Measurements from ENCODE around the gene ARMH3. TPM values are rescaled to one million over a fixed set of nuclear protein-coding genes. Genes with fewer than 3 reads are reported as not detected.
A peak's percentile ranks its signal among the peaks of the same experiment; 100 is the strongest.

Gene ARMH3
- total RNA-seq, 1 experiment from 2014 or later: 9.7 TPM

- peak overlapping the region; percentile 77 for H3K27ac ChIP-seq (ENCODE audit: low read length)
- BruUV-seq (replicated peaks): TSS peak; percentile 80
- CTCF ChIA-PET: interaction anchor here (0.6 to 1.2 kb wide), 3 partner anchors 49 to 98 kb away, joined by 3 to 5 read pairs (median 3); no protein-coding TSS in a partner anchor
These were observed 116.8 kb downstream of the ARMH3 start for GRCh38 chr10:101939008-101939648.

GRCh38 chr10:101938305-101939007 is 117.5 kb downstream of the ARMH3 start:
- no peaks in the 10 kb centered on the region for H3K9me3 ChIP-seq (ENCODE audit: low read length)
- POLR2A ChIA-PET (ENCODE audit: unreplicated experiment): no interaction called here
- peak overlapping the region; percentile 44 for H3K4me2 ChIP-seq (ENCODE audit: low read length)
- TSS peak; percentile 54 for BruUV-seq (replicated peaks)
- H3K27ac ChIP-seq (ENCODE audit: low read length): peak overlapping the region; percentile 77
- H3K27me3 ChIP-seq (ENCODE audit: low read length): no peaks in the 10 kb centered on the region
- no peaks in the 10 kb centered on the region for H4K20me1 ChIP-seq (ENCODE audit: low read length)
- H3K9me2 ChIP-seq (replicated peaks; ENCODE audit: low read length): no peaks in the 10 kb centered on the region
- TF ChIP-seq EZH2phosphoT487 (IDR thresholded peaks at IDR 0.05; ENCODE audit: borderline replicate concordance, low read length): no peak
- no peak for TF ChIP-seq EZH2 (IDR thresholded peaks at IDR 0.05; ENCODE audit: low read length, unreplicated experiment)
- TF ChIP-seq, protein P1, sequence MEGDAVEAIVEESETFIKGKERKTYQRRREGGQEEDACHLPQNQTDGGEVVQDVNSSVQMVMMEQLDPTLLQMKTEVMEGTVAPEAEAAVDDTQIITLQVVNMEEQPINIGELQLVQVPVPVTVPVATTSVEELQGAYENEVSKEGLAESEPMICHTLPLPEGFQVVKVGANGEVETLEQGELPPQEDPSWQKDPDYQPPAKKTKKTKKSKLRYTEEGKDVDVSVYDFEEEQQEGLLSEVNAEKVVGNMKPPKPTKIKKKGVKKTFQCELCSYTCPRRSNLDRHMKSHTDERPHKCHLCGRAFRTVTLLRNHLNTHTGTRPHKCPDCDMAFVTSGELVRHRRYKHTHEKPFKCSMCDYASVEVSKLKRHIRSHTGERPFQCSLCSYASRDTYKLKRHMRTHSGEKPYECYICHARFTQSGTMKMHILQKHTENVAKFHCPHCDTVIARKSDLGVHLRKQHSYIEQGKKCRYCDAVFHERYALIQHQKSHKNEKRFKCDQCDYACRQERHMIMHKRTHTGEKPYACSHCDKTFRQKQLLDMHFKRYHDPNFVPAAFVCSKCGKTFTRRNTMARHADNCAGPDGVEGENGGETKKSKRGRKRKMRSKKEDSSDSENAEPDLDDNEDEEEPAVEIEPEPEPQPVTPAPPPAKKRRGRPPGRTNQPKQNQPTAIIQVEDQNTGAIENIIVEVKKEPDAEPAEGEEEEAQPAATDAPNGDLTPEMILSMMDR (conservative IDR thresholded peaks at IDR 0.05; ENCODE audit: low read depth, low read length): no peak
- no peaks in the 10 kb centered on the region for H3K36me3 ChIP-seq (ENCODE audit: low read depth, low read length)
- DNase-seq (peak; percentile 65), ATAC-seq (peak; percentile 81)
- peaks cover 10% of the 10 kb centered on the region for H3F3A ChIP-seq (ENCODE audit: low read length, unreplicated experiment)
- CTCF ChIA-PET: interaction anchor here (0.6 to 1.2 kb wide), 2 partner anchors 49 to 98 kb away, joined by 3 to 5 read pairs; no protein-coding TSS in a partner anchor
- intact Hi-C loops (cut with micrococcal nuclease): no loop called here
- H3K9ac ChIP-seq (ENCODE audit: low read length): peak overlapping the region; percentile 9; the same call in 1 of the 2 replicates
- no peak overlapping the region for H3K4me3 ChIP-seq (ENCODE audit: low read length)
- H3K4me1 ChIP-seq (ENCODE audit: insufficient read depth, low read length): peaks cover 41% of the 10 kb centered on the region
- H2AFZ ChIP-seq (ENCODE audit: low read length): no peak overlapping the region
- no peaks in the 10 kb centered on the region for H3K79me2 ChIP-seq (ENCODE audit: low read length)

More at GRCh38 chr10:101939008-101939648, 116.8 kb downstream of the ARMH3 start:
- Histone ChIP-seq H3K4me2 (ENCODE audit: low read length) (peak overlapping the region; percentile 44), H4K20me1 (ENCODE audit: low read length) (no peaks in the 10 kb centered on the region), H3K9me3 (ENCODE audit: low read length) (no peaks in the 10 kb centered on the region), H3K27me3 (ENCODE audit: low read length) (no peaks in the 10 kb centered on the region), H3K9me2 (replicated peaks; ENCODE audit: low read length) (no peaks in the 10 kb centered on the region), H2AFZ (ENCODE audit: low read length) (no peak overlapping the region), H3K4me3 (ENCODE audit: low read length) (0 out of 2 replicates have a peak overlapping the region, but pooled peaks have one; percentile 13), H3K4me1 (ENCODE audit: insufficient read depth, low read length) (peaks cover 41% of the 10 kb centered on the region), H3K9ac (ENCODE audit: low read length) (peak overlapping the region; percentile 9; the same call in 1 of the 2 replicates), H3K79me2 (ENCODE audit: low read length) (no peaks in the 10 kb centered on the region), H3F3A (ENCODE audit: low read length, unreplicated experiment) (peaks cover 10% of the 10 kb centered on the region), H3K36me3 (ENCODE audit: low read depth, low read length) (no peaks in the 10 kb centered on the region)
- POLR2A ChIA-PET (ENCODE audit: unreplicated experiment): no interaction called here
- ATAC-seq (peak; percentile 82), DNase-seq (peak; percentile 83)
- intact Hi-C loops (cut with micrococcal nuclease): no loop called here
- TF ChIP-seq EZH2 (IDR thresholded peaks at IDR 0.05; ENCODE audit: low read length, unreplicated experiment): no peak
- no peak for TF ChIP-seq EZH2phosphoT487 (IDR thresholded peaks at IDR 0.05; ENCODE audit: borderline replicate concordance, low read length)
- TF ChIP-seq, protein P1 (conservative IDR thresholded peaks at IDR 0.05; ENCODE audit: low read depth, low read length): no peak

Data from PC-3 (cell line).